Measurements from ENCODE around the gene TRDMT1. TPM values are rescaled to one million over a fixed set of nuclear protein-coding genes. Genes with fewer than 3 reads are reported as not detected.

The TRDMT1 gene
- total RNA-seq, 4 donors from 2014 or later, result 3.7 to 9.7 (median 7.9) TPM

DNA sequence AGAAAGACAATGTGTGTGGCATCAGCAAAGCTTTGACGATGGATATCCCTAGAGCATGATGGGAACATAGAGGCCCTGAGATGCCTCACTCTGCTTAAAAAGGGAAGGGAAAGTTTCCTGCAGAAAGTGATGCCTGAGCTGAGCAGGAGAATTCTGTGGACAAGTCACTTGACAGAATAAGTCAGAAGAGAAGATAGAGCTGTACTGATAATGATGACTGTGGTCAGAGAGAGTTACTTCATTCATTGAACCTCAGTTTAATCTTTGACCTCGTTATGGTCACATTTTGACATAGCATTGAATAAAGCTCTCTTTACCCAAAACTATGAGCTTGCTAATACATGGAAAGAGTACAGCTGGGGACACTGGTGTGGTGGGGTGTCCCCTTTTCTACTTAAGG lies 79.4 kb downstream of the TRDMT1 start:
- no peaks in the 10 kb centered on the region for H3K4me1 ChIP-seq
- intact Hi-C loops (cut with DNase I; ENCODE audit: low total_unique reads) (no loop called here), in situ Hi-C loops (cut with MboI; ENCODE audit: low pct_ligation_motif_present in 1 of 4, low pct_unique_long_range_greater_than_20kb in 1 of 4, low sequenced_read_pairs in 3 of 4) (no loop called here)
- no peak overlapping the region for H3K4me3 ChIP-seq
- no peak overlapping the region for H3K27ac ChIP-seq
- no peak for TF ChIP-seq EP300 (IDR thresholded peaks at IDR 0.05; ENCODE audit: low read depth)
- TF ChIP-seq, protein P1, sequence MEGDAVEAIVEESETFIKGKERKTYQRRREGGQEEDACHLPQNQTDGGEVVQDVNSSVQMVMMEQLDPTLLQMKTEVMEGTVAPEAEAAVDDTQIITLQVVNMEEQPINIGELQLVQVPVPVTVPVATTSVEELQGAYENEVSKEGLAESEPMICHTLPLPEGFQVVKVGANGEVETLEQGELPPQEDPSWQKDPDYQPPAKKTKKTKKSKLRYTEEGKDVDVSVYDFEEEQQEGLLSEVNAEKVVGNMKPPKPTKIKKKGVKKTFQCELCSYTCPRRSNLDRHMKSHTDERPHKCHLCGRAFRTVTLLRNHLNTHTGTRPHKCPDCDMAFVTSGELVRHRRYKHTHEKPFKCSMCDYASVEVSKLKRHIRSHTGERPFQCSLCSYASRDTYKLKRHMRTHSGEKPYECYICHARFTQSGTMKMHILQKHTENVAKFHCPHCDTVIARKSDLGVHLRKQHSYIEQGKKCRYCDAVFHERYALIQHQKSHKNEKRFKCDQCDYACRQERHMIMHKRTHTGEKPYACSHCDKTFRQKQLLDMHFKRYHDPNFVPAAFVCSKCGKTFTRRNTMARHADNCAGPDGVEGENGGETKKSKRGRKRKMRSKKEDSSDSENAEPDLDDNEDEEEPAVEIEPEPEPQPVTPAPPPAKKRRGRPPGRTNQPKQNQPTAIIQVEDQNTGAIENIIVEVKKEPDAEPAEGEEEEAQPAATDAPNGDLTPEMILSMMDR (IDR thresholded peaks at IDR 0.05), result no peak
- TF ChIP-seq POLR2A (IDR thresholded peaks at IDR 0.05), result no peak
- no peak for TF ChIP-seq POLR2AphosphoS5 (IDR thresholded peaks at IDR 0.05)
- H3K36me3 ChIP-seq, result no peaks in the 10 kb centered on the region
- WGBS, 2 donors (ENCODE audit: low coverage in 1 of 2), result 76 to 94% methylated on average over 2 of the region's 2 CpGs
- H3K9me3 ChIP-seq, result no peaks in the 10 kb centered on the region
- no peak for DNase-seq
- no peaks in the 10 kb centered on the region for H3K27me3 ChIP-seq

DNA sequence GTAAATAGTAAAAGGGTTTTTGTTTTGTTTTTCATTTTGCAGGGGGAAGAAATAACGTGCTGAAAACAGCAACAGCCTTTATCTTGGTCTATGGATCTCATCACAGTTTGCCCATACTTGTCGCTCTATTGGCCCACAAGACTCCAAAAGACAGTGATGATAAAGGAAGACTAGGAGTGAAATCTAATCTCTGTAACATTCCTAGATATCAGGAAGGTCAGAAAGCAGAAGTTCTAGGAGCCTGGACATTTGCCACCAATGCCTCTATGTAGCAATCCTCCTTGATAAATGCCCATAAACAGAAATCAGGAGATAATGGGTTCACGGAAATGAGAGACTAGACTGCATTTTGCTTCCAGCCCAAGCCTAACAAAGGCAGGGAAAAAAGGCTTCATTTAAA lies 80.8 kb downstream of the TRDMT1 start:
- intact Hi-C loops (cut with DNase I; ENCODE audit: low total_unique reads) (no loop called here), in situ Hi-C loops (cut with MboI; ENCODE audit: low pct_ligation_motif_present in 1 of 4, low pct_unique_long_range_greater_than_20kb in 1 of 4, low sequenced_read_pairs in 3 of 4) (no loop called here)
- H3K27ac ChIP-seq, result no peak overlapping the region
- WGBS, 2 donors (ENCODE audit: low coverage in 1 of 2), result 82 to 100% methylated on average over 2 to 3 of the region's 3 CpGs
- TF ChIP-seq, protein P1 (IDR thresholded peaks at IDR 0.05), result no peak
- TF ChIP-seq POLR2A (IDR thresholded peaks at IDR 0.05), result no peak
- no peak for TF ChIP-seq EP300 (IDR thresholded peaks at IDR 0.05; ENCODE audit: low read depth)
- TF ChIP-seq POLR2AphosphoS5 (IDR thresholded peaks at IDR 0.05), result no peak
- H3K4me1 ChIP-seq, result peaks cover 0 to 4% (median 2%) of the 10 kb centered on the region in 4 donors
- H3K36me3 ChIP-seq, result no peaks in the 10 kb centered on the region
- H3K27me3 ChIP-seq, result no peaks in the 10 kb centered on the region
- H3K4me3 ChIP-seq, result no peak overlapping the region
- DNase-seq, result no peak
- no peaks in the 10 kb centered on the region for H3K9me3 ChIP-seq

DNA sequence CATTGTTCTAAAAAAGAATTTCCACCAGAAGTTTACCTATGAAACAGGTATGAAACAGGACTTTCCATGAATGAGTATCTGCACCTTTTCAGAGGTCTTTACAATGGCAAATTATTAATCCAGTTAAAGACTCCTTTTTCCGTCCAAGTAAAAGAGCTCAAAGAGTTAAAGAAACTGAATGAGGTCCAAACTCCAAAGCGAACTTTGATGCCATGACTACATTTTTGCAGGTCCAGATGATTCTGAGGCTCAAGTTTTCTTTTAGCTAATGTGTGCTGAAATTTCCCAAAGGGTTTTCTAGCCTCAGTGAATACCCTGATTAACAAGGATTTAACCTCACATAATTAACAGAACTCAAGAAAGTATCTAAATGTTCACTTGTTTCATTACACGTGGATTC lies 81.6 kb downstream of the TRDMT1 start:
- no peak for DNase-seq
- Histone ChIP-seq H3K27me3 (no peaks in the 10 kb centered on the region), H3K4me1 (peaks cover 0 to 4% (median 2%) of the 10 kb centered on the region in 4 donors), H3K9me3 (no peaks in the 10 kb centered on the region), H3K36me3 (no peaks in the 10 kb centered on the region), H3K4me3 (no peak overlapping the region), H3K27ac (no peak overlapping the region)
- in situ Hi-C loops (cut with MboI; ENCODE audit: low pct_ligation_motif_present in 1 of 4, low pct_unique_long_range_greater_than_20kb in 1 of 4, low sequenced_read_pairs in 3 of 4), result no loop called here
- WGBS, 2 donors (ENCODE audit: low coverage in 1 of 2), result 73 to 85% methylated on average over 3 of the region's 3 CpGs
- TF ChIP-seq, protein P1 (IDR thresholded peaks at IDR 0.05), result no peak
- TF ChIP-seq POLR2AphosphoS5 (IDR thresholded peaks at IDR 0.05) (no peak), POLR2A (IDR thresholded peaks at IDR 0.05) (no peak), EP300 (IDR thresholded peaks at IDR 0.05; ENCODE audit: low read depth) (no peak)
- intact Hi-C loops (cut with DNase I; ENCODE audit: low total_unique reads), result no loop called here

DNA sequence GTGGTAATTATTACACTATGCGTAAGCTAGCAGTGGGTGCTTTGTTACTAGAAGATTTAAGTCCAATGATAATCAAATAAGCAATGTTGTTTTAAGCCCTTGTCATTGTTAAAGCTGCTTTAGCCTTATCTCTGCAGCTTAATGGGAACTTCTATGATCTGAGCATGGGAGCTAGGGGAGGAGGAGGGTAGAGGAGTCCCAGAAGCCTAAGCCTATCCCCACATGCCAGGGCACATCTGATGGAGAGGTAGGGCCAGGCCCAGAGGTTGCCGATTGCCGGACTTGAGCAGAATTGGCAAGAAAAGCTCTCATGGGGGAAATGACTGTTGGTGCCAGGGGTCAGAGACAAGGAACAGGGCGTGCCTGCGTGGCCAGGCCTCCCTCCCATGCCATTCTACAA lies 85.3 kb downstream of the TRDMT1 start:
- WGBS, 2 donors (ENCODE audit: low coverage in 1 of 2), result 69 to 83% methylated on average over 3 to 5 of the region's 5 CpGs
- Histone ChIP-seq H3K4me3 (no peak overlapping the region), H3K36me3 (no peaks in the 10 kb centered on the region), H3K27me3 (no peaks in the 10 kb centered on the region), H3K4me1 (peaks cover 0 to 4% (median 2%) of the 10 kb centered on the region in 4 donors), H3K27ac (no peak overlapping the region), H3K9me3 (no peaks in the 10 kb centered on the region)
- no peak for TF ChIP-seq POLR2AphosphoS5 (IDR thresholded peaks at IDR 0.05)
- no peak for TF ChIP-seq POLR2A (IDR thresholded peaks at IDR 0.05)
- no peak for TF ChIP-seq EP300 (IDR thresholded peaks at IDR 0.05; ENCODE audit: low read depth)
- TF ChIP-seq, protein P1 (IDR thresholded peaks at IDR 0.05), result no peak
- in situ Hi-C loops (cut with MboI; ENCODE audit: low pct_ligation_motif_present in 1 of 4, low pct_unique_long_range_greater_than_20kb in 1 of 4, low sequenced_read_pairs in 3 of 4) (no loop called here), intact Hi-C loops (cut with DNase I; ENCODE audit: low total_unique reads) (no loop called here)
- no peak for DNase-seq

Data from transverse colon (tissue), 4 donors.